Endothelial cell of umbilical vein (primary cell): ENCODE data around the gene RHOBTB1. TPM values are rescaled to one million over a fixed set of nuclear protein-coding genes. Genes with fewer than 3 reads are reported as not detected.

Source experiments
- BruUV-seq: library from RNA; stranded (reverse); fragments of 400-500 nt; replicated peaks from 2 replicates; lab custom pipeline; 2021; lab: Mats Ljungman, UMichigan
- CTCF ChIA-PET: fragments of 300-600, 350-600 bp; sonication (Branson Sonifier 250); formaldehyde crosslinking; loops from one replicate; lab custom pipeline; 2021; ENCODE audit warnings: antibody characterized with exemption, inconsistent platforms; lab: Charles Lee
- POLR2A ChIA-PET: fragments of 300-600, 350-600 bp; sonication (Branson Sonifier 250); formaldehyde crosslinking; loops from one replicate; lab custom pipeline; 2021; ENCODE audit warnings: antibody characterized with exemption, inconsistent platforms; lab: Charles Lee
- DNase-seq: peaks from one replicate; pipeline ENCODE4 v3.0.0-alpha.2; 2011; ENCODE audit warnings: low read depth, low spot score
- FAIRE-seq: peaks from 2 replicates; lab custom pipeline; 2011; peaks lifted over from hg19 to GRCh38; lab: Jason Lieb, UNC
- H2AFZ ChIP-seq: 2 replicates; pipeline ENCODE4 v1.6.0; 2012; ENCODE audit warnings: low read depth, low read length, control low read depth, inconsistent platforms
- H3K27ac ChIP-seq: 2 replicates; pipeline ENCODE4 v1.5.1; 2011; ENCODE audit warnings: low read depth, mild to moderate bottlenecking, control low read depth, low read length, moderate library complexity; ENCODE audit not compliant: insufficient read depth
- H3K27me3 ChIP-seq, 2 experiments: 2 replicates each; pipeline versions ENCODE4 v1.6.0 to v1.6.1; 2011; ENCODE audit warnings: low read length in 2 of 2, mixed read lengths in 1 of 2; ENCODE audit not compliant: control insufficient read depth in 2 of 2, insufficient read depth in 2 of 2
- H3K36me3 ChIP-seq, 2 experiments: 2 replicates in 1 of 2; 3 replicates in 1 of 2; pipeline ENCODE4 v1.5.1; 2011; ENCODE audit warnings: low read length in 2 of 2, mild to moderate bottlenecking in 1 of 2, moderate library complexity in 1 of 2; ENCODE audit not compliant: control insufficient read depth in 2 of 2, insufficient read depth in 2 of 2; ENCODE audit errors: extremely low read depth in 1 of 2
- H3K4me1 ChIP-seq: 3 replicates; pipeline ENCODE4 v1.5.1; 2011; ENCODE audit warnings: mild to moderate bottlenecking, low read length; ENCODE audit not compliant: control insufficient read depth, insufficient read depth; ENCODE audit errors: extremely low read depth
- H3K4me2 ChIP-seq: 2 replicates; pipeline ENCODE4 v1.6.1; 2011; ENCODE audit warnings: low read length, control low read depth, mixed read lengths; ENCODE audit not compliant: insufficient read depth
- H3K4me3 ChIP-seq, 3 experiments: fragments of 200-600 bp in 1 of 3; sonication (generic), shearing (Covaris generic) in 1 of 3; replicated peaks in 1 of 3; 2 replicates each; pipeline ENCODE4 v1.5.1; 2011 to 2016; ENCODE audit warnings: control low read depth in 3 of 3, low read length in 3 of 3, mild to moderate bottlenecking in 2 of 3, inconsistent platforms in 1 of 3, low read depth in 1 of 3, moderate library complexity in 1 of 3; ENCODE audit not compliant: insufficient read depth in 1 of 3
- H3K79me2 ChIP-seq: 2 replicates; pipeline ENCODE4 v1.6.0; 2012; ENCODE audit warnings: low read length, inconsistent platforms; ENCODE audit not compliant: control insufficient read depth, insufficient read depth
- H3K9ac ChIP-seq: replicated peaks from 2 replicates; pipeline ENCODE3; 2011; ENCODE audit warnings: low read length, control low read depth; ENCODE audit not compliant: insufficient read depth; ENCODE audit errors: extremely low read depth
- H3K9me1 ChIP-seq: replicated peaks from 3 replicates; pipeline ENCODE4 v1.6.0; 2011; ENCODE audit warnings: mild to moderate bottlenecking, low read length; ENCODE audit not compliant: control insufficient read depth, insufficient read depth; ENCODE audit errors: extremely low read depth
- H3K9me3 ChIP-seq: replicated peaks from 2 replicates; pipeline ENCODE4 v1.5.1; 2012; ENCODE audit warnings: low read length, inconsistent platforms; ENCODE audit not compliant: control insufficient read depth, insufficient read depth
- H4K20me1 ChIP-seq: replicated peaks from 2 replicates; pipeline ENCODE3; 2011; ENCODE audit warnings: mild to moderate bottlenecking, low read length; ENCODE audit not compliant: control insufficient read depth, insufficient read depth; ENCODE audit errors: extremely low read depth
- EZH2 ChIP-seq: IDR thresholded peaks from 2 replicates; pipeline ENCODE4 v1.6.1; 2012; ENCODE audit warnings: borderline replicate concordance, low read depth, mild to moderate bottlenecking, moderate library complexity, low read length, inconsistent platforms; ENCODE audit not compliant: severe bottlenecking
- FOS ChIP-seq: IDR thresholded peaks from 2 replicates; pipeline ENCODE4 v1.6.1; 2011; ENCODE audit warnings: mild to moderate bottlenecking, low read length, moderate library complexity, borderline replicate concordance; ENCODE audit not compliant: insufficient read depth
- GATA2 ChIP-seq: IDR thresholded peaks from 2 replicates; pipeline ENCODE4 v1.7.0; 2011; ENCODE audit warnings: low read depth, mild to moderate bottlenecking, moderate library complexity, mixed read lengths, low read length; ENCODE audit not compliant: insufficient read length, insufficient read depth
- JUN ChIP-seq: IDR thresholded peaks from 2 replicates; pipeline ENCODE4 v1.6.1; 2011; ENCODE audit warnings: borderline replicate concordance, low read depth; ENCODE audit not compliant: insufficient read length, insufficient read depth
- MYC ChIP-seq: IDR thresholded peaks from one replicate; pipeline ENCODE4 v1.6.1; 2011; ENCODE audit warnings: mild to moderate bottlenecking, low read depth, low read length
- POLR2A ChIP-seq: IDR thresholded peaks from 2 replicates; pipeline ENCODE4 v1.6.1; 2012; ENCODE audit warnings: low read depth, mild to moderate bottlenecking, control low read depth, low read length
- POLR2AphosphoS5 ChIP-seq: IDR thresholded peaks from 2 replicates; pipeline ENCODE4 v1.6.1; 2012; ENCODE audit warnings: low read depth, mild to moderate bottlenecking, control low read depth, low read length, moderate library complexity; ENCODE audit not compliant: insufficient read depth
- dilution Hi-C: fragments of 300-500 bp; cut with MboI; formaldehyde crosslinking; loops from one replicate; pipeline ENCODE4 v1.15.0; 2019; ENCODE audit warnings: low sequenced_read_pairs; ENCODE audit not compliant: extremely low pct_ligation_motif_present
- intact Hi-C: fragments of 100-400 bp; cut with micrococcal nuclease; formaldehyde crosslinking; loops from one replicate; pipeline ENCODE4 v1.10.0; 2022
- polyA plus RNA-seq, 4 experiments: library from polyadenylated mRNA; depleted of rRNA in 3 of 4; stranded (reverse) in 3 of 4; unstranded in 1 of 4; fragments of >200 nt; gene quantifications; 2 replicates each; pipeline versions ENCODE4 v1.2.1 to v1.2.3, GENCODE V29; 2011 to 2012; ENCODE audit warnings: missing spikeins in 1 of 4
- total RNA-seq: library from RNA; stranded (reverse); gene quantifications from 2 replicates; pipeline ENCODE4 v1.2.3, GENCODE V29; 2021
- TF ChIP-seq, protein P1 (sequence below): IDR thresholded peaks from 2 replicates; pipeline ENCODE4 v1.6.1; 2011; ENCODE audit not compliant: insufficient read depth, insufficient read length
- TF ChIP-seq, protein P2 (sequence below), 2 donors: IDR thresholded peaks; 1 replicate in 1 of 2; 2 replicates in 1 of 2; pipeline ENCODE4 v1.5.1; 2011; ENCODE audit warnings: low read length in 2 of 2, mild to moderate bottlenecking in 2 of 2, moderate library complexity in 2 of 2, control low read depth in 1 of 2, inconsistent platforms in 1 of 2, low read depth in 1 of 2; ENCODE audit not compliant: insufficient read depth in 1 of 2; ENCODE audit errors: extremely low read depth in 1 of 2

RHOBTB1 gene
- total and polyA plus RNA-seq, 2 donors (not counting 3 experiments of a cell fraction or from before 2014, with no cell fraction given): 21.2 to 31.0 TPM

DNA sequence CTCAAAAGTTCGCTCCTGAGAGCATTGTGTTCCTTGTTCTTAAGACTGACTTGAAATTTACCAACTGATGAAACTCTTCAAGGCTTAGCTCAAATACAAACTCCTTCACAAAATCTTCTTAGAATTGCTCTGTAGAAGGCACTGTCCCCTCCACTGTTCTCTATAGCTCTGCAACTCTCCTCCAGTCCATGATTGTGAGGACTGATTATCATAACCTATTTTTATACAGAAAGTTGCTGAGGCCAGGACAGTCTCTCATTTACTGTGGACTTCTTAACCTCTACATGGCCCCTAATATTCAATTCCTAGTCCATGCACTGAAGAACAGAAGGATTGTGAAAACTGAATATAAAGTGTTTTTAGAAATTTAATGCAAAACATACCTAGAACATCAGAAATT is 53.2 kb downstream of the RHOBTB1 start:
- H3K9ac ChIP-seq: no peak overlapping the region
- no peak overlapping the region for H2AFZ ChIP-seq
- H3K4me3 ChIP-seq: no peak overlapping the region
- no peaks in the 10 kb centered on the region for H3K9me3 ChIP-seq
- no peak for TF ChIP-seq JUN
- TF ChIP-seq FOS: no peak
- TF ChIP-seq EZH2: no peak
- TF ChIP-seq POLR2AphosphoS5: no peak
- TF ChIP-seq GATA2: no peak
- TF ChIP-seq, protein P1, sequence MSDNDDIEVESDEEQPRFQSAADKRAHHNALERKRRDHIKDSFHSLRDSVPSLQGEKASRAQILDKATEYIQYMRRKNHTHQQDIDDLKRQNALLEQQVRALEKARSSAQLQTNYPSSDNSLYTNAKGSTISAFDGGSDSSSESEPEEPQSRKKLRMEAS: no peak
- TF ChIP-seq POLR2A: no peak
- TF ChIP-seq, protein P2, sequence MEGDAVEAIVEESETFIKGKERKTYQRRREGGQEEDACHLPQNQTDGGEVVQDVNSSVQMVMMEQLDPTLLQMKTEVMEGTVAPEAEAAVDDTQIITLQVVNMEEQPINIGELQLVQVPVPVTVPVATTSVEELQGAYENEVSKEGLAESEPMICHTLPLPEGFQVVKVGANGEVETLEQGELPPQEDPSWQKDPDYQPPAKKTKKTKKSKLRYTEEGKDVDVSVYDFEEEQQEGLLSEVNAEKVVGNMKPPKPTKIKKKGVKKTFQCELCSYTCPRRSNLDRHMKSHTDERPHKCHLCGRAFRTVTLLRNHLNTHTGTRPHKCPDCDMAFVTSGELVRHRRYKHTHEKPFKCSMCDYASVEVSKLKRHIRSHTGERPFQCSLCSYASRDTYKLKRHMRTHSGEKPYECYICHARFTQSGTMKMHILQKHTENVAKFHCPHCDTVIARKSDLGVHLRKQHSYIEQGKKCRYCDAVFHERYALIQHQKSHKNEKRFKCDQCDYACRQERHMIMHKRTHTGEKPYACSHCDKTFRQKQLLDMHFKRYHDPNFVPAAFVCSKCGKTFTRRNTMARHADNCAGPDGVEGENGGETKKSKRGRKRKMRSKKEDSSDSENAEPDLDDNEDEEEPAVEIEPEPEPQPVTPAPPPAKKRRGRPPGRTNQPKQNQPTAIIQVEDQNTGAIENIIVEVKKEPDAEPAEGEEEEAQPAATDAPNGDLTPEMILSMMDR (IDR thresholded peaks at IDR 0.05; ENCODE audit: extremely low read depth in 1 of 2, insufficient read depth in 1 of 2, low read depth in 1 of 2, low read length in 2 of 2): no peak
- no peak for TF ChIP-seq MYC
- H3K79me2 ChIP-seq: no peaks in the 10 kb centered on the region
- intact Hi-C loops (no loop called here), dilution Hi-C loops (no loop called here)
- DNase-seq: no peak
- H3K27me3 ChIP-seq: no peaks in the 10 kb centered on the region
- H3K27ac ChIP-seq: no peak overlapping the region
- no TSS peak for BruUV-seq
- POLR2A ChIA-PET: no interaction called here
- H3K36me3 ChIP-seq: peaks cover 0 to 7% of the 10 kb centered on the region in 2 experiments
- CTCF ChIA-PET: no interaction called here
- no peak for FAIRE-seq
- H3K4me1 ChIP-seq: no peaks in the 10 kb centered on the region
- H4K20me1 ChIP-seq: no peaks in the 10 kb centered on the region
- H3K9me1 ChIP-seq: peaks cover 2% of the 10 kb centered on the region
- no peak overlapping the region for H3K4me2 ChIP-seq
